ENCODE data around the gene KIAA0232.

KIAA0232 gene

DNA sequence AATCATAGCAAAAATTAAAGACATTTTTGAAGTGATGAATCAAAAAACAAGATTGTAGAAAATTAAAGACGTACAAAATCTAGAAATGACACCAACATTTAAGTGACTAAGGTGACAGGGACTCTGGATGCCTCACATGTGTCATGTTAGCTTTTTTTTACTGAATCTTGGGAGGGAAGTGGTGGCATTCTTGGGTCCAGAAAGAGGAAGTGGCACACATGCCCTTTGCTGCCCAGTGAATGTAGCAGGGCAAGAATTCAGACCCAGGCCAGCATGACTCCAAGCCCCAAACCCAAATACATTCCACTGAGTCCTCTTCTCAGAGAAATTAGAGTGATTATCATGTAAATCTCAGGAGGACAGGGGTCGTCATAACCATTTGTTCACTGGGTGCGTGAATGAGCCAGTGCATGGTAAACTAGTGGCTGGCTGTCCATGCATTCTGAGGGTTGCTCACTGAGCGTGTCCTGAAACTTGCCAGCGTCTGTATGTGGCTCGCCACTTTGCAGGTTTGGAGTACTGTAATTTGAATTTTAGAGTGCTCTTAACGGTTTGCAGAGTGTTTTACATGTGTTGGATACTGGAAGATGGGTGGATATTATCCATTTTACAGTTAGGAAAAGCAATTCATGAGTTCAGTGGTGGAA, 71.7 kb downstream of the KIAA0232 start:
- peak; percentile 42 for DNase-seq

DNA sequence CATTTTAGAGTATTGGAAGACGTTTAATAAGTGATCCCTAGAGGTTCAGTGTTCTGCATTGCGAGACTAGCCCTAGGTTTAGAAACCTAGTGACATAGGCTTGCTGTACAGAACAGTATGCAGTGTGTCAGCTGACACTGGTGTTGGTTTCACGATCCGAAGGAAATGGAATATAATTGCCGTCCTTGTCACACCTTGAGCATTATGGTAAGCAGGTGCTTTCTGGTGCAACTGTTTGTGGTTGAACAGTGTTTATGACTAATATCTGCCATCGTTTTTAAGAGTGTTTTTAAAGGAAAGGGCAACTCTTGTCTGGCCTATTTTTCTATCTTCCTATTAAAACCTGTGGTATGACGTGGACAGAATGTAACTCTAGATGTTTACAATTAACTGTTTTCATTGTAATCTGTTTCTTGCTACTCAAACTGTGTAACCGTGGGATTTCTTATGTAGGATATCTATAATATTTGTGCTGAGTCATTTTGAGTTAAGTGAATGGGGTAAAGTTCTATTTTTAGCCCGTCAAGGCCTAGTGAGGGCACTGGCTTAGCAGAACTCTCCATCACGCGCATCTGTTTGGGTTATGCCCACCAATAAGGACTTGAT, 73.3 kb downstream of the KIAA0232 start:
- no peak for DNase-seq

DNA sequence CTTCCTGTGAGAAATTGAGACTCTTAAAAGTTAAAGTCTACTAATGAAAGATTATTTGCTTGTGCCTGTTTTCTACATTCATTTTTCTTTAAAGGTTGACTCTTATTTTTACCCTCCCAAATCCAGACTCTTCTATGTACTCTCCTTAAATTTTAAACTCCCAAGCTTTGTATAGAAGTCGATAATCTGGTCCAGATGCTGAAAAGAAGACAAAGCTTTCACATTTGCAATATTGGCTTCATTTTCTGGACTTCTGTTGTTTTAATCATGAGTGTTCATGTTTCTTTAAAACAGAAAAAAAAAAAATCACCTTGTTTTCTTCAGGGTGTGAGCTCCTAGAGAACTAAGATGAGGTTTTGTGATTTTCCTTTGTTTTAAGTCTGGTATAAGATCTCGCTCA, 73.9 kb downstream of the KIAA0232 start:
- no peak for DNase-seq

DNA sequence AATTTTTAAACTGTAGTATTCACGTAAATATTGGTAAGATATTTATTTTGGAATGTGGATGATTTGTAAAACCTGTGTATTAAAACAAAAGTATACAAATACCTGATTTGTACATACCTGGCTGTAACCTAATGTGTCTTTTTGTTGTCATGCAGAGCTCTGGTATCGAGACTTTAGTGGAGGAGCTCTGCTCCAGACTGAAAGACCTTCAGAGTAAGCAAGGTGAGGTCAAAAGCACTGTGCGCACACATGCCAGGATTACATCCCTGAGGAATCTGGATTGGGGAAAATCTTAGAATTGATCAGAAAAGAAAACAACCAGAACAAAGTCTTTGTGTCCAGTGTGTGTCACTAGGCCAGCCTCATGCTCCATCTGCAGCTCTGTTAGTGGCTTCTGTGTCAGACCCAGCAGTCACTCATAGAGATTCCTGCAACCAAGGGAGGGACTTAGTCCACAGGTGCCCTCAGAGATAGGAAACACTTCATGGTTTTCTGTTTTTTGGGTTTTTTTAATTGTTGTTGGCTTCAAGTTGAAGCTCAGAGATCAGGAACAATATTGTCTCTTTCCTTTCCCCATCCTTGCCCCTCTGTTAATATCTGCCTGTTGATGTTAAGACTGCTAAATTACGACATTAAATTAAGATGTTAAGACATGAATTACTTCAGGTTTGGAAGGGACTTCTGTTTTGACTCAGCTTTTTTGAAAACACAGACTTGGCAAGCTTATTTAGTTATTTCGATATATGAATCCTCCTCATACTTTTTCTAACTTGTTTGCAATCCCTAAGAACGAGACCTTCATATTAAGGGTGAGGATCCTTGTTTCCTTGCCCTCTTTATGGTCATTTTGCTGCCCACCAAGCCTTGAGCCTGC, 74.7 kb downstream of the KIAA0232 start:
- no peak for DNase-seq

DNA sequence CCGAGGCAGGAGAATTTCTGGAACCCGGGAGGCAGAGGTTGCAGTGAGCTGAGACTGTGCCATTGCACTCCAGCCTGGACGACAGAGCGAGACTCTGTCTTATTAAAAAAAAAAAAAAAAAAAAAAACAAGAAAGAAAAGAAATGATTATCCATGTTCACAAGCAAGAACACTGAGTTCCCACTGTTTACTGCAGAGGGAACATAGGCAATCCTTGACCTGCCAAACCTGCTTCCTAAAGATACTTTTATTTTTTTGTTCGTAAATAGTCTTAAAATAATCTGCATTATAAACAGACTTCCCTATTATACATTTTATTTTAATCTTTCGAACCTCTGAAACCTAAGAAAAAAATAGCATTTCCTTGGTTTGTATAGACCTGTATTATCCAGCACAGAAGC, 76.5 kb downstream of the KIAA0232 start:
- no peak for DNase-seq

DNA sequence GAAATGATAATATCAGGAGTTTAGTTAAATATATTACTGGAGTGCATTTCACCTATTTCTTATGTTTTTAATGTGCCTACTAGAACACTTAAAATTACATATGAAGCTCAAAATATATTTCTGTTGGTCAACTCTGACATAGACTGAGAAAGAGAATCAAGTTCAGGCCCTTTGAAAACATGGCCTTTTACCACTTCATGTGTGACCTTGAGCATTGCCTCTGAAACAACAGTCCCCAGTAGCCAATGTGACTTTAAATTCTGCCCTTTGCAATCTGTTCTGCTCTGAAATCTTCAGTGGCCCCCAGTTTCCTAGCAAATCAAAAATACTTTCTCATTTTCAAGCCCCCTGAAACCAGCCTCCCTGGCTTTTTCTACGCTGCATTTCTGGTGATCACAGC, 77.0 kb downstream of the KIAA0232 start:
- DNase-seq, result no peak

DNA sequence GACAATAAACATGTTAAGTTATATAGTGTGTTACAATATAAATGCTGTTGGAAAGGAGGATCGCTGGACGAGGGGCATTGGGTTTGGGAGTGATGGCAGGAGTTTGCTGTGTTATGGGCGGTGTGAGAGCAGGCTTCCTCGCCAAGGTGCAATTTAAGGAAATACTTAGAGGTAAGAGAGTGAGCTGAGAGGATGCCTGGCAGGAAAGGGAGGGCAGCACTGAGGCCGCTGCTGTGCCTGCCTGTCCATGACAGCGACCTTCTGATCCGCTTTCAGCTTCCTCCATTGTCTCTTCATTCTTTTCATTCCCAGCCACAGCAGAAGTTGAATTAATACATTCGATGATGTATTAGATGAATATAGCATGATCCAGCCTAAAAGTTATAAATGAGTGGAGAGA, 85.9 kb downstream of the KIAA0232 start:
- DNase-seq, result no peak

DNA sequence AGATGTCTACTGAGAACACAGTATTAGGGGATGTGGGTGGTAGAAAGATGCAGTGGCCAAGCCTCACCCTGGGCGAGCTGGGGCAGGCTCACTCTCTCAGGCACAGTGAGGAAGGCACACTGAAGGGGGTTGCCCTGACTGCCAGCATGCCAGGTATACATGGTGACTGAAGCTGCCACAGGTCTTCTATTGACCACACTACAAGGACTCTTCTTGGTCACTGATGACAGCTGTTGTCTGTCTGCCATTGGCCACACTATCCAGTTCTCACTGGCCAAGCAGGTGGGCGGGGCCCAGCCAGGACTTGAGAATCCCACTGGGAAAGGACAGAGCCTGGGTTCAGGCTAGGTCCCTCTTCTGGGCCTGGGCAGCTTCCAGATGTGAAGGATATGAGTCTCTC, 87.4 kb downstream of the KIAA0232 start:
- DNase-seq, result no peak

DNA sequence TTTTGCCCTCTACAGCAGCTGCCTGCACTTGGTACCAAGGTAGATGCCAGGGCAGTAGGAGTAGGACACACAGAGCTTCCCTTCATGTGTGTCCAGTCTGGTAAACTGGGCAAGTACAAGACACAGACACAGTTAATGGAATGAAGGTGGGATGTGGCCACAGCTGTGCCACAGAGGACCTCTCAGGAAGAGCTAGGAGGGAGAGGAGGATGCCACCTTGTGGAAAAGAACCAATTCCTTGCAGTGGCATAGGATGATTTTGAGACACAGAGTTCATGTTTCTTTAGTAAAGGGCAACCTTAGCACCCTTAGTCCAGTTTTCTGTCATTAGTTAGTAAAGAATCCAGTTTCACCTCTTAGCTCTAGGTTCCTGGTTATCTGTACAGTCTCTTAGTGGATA, 90.8 kb downstream of the KIAA0232 start:
- DNase-seq, result no peak

DNA sequence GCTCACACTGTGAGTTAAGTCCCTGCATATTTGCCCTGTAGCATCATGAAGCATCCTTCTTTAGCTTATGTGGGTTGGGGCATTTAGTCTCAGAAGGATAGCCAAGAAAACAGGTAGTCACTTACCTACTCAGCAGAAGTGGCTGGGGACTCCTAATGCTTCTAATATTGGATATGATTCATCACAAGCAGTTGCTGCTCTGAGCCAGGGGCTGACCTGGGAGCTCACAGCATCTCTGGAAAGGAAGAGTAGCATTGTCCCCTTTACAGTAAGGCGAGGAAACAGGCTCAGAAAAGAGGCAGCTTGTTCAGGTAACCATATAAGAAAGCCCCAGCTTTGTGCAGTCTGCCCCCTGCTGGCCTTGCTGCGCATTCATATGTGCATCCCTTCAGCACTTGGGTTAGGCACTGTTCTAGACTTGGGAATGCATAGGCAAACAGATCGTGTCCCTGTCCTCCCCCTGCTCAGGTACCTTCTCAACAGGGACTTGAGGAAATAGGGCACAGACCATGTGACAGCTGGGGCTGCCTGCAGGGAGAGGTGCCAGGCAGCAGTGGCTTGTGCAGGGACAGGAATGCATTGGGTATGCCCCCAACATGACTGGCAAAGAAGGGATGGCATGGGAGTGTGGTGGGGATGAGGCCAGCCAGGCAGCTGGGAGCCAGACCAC, 91.4 kb downstream of the KIAA0232 start:
- peak; percentile 26 for DNase-seq

DNA sequence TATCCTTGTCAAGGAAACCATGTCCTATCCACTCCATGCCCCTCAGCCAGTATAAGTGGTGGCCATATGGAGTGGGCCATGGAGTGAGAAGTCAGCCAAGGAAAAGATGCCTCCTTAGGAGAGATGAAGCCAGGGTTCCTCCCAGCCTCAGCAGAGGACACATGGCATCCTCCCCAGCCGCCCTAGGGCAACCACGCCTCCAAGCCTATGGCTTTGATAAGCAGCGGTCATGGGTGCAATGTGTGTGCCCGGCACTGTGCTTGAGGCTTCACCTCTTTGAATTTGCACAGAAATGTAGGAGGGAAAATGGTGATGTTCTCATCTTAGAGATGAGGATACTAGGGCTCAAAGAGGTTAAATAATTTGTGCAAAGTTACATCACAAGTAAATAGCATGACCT, 92.5 kb downstream of the KIAA0232 start:
- no peak for DNase-seq

DNA sequence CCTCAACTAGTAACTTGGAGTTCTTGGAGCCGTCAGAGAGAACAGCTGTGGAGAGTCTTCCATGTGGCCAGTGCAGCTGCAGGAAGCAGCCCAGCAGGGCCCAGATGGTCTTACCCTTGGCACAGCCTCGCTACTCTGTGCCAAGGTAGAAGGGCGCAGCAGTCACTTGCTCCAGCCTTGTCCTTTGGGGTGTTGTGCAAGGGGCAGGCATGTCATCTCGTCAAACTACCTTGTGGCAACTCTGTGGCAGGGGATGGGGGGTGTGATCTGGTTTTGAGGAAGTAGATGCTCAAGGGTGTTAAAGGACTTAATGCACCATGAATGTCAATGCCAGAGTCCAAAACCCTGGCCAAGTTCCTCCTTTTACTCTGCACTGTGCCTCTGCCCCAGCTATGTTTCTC, 92.9 kb downstream of the KIAA0232 start:
- no peak for DNase-seq

DNA sequence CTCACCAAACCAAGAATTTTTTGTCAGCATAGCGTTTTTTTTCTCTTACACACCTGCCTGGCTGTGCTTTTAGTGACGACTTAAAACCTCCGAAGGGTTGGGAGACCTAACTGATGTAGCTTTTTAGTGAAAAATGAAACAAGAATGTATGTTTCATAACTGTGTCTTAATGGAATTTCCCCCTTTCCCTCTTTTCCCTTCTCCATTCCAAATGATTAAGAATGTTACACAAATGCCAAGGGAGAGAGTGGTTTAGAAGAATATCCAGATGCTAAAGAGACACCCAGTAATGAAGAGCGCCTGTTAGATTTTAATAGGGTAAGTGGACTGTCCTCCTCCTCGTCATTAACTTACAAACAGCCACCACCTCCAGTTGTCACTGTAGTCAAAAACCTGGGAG, 93.9 kb downstream of the KIAA0232 start:
- no peak for DNase-seq

DNA sequence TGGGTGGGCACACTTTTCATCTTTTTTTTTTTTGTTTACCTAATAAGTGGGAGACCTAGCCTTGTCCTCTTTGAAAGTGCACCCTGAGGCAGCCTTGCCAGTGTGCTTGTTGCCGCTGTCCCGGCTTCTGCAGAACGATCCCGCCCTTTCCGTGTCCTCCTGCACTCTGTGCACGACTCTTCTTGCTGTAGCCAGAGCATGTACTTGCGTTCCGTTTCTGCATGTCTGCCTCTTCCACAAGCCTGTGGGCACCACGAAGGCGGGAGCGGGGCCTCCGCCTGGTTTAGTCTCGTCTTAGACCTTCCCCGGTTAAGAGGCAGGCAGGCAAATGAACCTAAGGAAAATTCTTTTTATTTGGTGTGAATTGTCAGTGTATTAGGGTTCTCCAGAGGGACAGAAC, 94.5 kb downstream of the KIAA0232 start:
- DNase-seq, result no peak

DNA sequence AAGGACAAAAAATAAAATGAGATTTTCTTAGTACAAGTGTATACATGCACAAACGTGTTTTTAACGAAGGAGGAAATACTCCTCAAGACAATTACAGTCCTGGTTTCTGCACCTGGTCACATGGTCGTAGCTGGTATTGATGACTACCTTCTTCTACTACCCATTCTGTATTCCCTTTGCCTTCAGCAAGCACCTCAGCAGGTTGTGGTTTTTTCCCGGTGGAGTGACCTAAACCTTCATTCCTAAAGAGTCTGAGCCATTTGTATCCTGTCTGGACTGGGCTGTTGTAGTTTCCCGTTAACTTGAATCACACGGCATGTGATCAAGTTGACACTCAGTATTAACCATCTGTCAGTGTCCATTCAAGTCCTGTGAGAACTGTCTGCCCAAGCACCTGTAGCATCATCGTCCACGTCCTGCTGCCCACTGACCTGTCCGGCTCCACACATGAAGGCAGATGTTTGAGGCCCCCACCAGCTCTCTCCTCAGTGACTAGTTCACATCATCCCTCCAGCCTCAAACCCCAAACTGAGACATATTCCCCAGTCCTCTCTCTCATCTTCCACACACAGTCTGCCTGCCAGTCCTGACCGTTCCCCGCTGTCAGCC, 96.0 kb downstream of the KIAA0232 start:
- no peak for DNase-seq

DNA sequence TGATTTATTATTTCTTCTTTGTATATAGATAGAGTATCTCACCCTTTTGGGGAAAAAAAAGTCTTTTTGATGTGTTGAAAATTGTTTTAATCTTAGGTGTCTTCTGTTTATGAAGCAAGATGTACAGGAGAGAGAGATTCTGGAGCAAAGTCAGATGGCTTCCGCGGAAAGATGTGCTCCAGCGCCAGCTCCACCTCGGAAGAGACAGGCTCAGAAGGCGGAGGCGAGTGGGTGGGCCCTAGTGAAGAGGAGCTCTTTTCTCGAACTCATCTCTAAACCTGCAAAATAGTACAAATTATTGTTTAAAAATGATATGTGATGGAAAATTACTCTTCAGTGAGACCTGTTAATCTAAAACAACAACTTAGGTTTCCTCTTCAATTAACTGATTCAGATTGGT, 98.2 kb downstream of the KIAA0232 start:
- no peak for DNase-seq

DNA sequence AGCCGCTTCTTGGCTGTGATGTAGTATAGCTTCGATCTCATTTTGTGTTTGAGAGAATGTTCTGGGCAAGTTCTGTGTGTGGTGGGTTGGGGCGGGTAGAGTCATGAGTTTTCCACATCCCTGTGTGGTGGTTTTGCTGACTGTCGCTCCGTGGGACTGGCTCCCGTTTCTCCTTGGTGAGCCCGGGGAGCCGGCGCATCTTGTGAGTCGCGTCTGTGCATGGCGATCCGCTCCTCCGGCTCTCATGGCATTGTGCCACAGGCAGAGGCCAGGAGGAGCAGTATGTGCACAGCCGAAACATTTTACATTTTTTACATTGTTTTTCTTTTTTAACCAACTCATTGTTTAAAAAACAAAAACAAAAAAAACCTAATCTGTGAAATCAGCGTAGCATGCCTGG, 99.4 kb downstream of the KIAA0232 start:
- no peak for DNase-seq

DNA sequence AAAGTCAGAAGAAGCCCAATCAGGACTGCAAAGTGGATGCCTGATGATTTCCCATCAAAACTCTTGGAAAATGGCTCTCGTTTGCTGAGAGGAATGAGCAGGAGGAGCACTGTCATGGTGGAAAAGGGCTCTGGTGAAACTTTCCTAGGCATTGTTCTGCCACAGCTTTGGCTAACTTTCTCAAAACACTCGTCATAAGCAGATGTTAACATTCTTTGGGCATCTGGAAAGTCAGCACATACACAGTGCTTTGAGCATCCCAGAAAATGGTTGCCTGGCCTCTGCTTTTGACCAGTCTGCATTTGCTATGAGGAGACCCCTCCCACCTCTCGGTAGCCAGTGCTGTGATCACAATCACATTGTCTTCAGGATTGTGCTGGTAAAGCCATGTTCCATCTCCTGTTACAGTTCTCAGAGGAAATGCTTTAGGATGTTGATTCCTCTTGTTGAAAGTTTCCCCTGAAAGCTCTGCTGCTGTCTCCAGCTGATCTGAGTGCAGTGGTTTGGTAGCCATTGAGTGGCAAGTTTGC, 101.9 kb downstream of the KIAA0232 start:
- DNase-seq, result no peak

DNA sequence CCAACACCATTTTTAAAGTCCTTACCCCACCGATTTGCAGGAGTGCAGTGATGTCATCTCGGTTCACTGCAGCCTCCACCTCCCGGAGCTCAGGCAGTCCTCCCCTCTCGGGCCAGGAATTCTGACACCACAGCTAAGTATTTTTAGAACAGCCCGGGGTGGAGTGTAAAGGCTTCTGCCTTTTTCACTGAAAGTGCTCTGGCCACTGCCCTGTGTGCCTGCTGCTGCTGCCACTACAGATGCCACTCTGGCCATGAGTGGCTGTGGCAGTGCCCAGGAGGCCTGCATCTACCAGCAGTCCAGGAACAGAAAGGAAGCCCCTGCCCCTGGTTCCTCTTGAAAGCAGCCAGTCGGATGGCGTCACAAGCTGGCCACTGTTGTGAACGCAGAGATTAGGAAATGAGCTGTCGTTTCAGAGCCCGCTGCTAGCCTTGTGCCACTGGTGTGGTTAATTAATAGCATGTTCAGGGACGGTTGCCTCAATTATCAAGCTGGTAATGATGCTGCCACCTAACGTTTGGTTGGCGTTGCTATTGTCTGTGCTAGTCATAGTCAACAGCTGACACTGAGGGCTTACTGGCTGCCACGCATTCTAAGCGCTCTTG, 103.5 kb downstream of the KIAA0232 start:
- peak; percentile 18 for DNase-seq

DNA sequence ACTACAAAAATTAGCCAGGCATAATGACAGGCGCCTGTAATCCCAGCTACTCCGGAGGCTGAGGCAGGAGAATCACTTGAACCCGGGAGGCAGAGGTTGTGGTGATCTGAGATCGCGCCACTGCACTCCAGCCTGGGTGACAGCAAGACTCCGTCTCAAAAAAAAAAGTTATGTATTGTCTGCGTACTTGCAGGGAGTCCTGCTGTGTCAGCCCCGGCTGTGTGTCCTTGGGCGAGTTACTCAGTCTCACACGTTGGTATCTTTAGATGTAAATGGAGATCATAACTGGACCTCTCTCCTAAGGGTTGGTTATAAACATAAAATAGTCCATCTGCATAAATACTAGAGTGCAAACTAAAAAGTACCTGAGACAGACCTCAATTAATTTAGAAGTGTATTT, 104.4 kb downstream of the KIAA0232 start:
- DNase-seq, result no peak

DNA sequence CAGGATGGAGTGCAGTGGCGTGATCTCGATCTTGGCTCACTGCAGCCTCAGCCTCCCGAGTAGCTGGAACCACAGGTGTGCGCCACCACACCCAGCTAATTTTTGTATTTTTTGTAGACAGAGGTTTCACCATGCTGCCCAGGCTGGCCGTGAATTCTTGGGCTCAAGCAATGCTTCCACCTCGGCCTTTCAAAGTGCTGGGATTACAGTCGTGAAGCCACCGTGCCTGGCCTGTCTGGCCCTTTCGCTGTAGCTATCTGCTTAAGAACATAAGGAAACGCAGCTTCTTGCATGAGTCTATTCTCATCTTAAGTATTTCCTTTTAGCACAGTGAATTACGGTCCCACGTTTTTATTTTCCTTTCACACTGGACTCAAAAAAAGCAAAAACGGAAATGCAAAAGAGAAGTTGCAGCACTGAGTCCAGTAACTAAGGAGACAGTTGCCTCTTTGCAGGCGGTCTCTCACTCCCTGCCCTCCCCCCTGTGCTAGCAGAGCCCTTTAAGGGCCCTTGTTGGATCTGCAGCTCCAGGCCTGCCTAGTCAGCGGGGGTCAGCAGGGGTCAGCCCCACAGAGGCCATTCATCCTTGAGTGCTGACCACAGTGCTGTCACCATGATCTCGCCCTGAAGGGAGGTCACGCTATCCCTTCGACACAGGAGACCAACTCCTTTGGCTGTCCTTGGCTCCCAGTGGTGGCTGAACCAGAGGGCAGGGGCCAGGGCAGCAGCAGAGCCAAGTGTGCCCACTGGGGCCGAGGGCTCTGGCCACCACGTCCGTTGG, 105.3 kb downstream of the KIAA0232 start:
- no peak for DNase-seq
